GM23338 (cell line): Measurements from ENCODE around the gene TGFBR1.

Experiments
- CREB1 ChIP-seq: fragments of 250-450 bp; sonication (Bioruptor Pico); IDR thresholded peaks from 2 replicates; pipeline ENCODE4 v1.5.0; 2020; ENCODE audit warnings: low read depth, mild to moderate bottlenecking, moderate library complexity
- EZH2 ChIP-seq: fragments of 200-600 bp; sonication (generic); IDR thresholded peaks from one replicate; pipeline ENCODE4 v1.8.0; 2017; ENCODE audit warnings: antibody characterized with exemption, mild to moderate bottlenecking, low read depth; ENCODE audit not compliant: unreplicated experiment
- EZH2phosphoT487 ChIP-seq: fragments of 200-600 bp; sonication (generic); IDR thresholded peaks from one replicate; pipeline ENCODE4 v1.8.1; 2018; ENCODE audit warnings: antibody characterized with exemption; ENCODE audit not compliant: unreplicated experiment
- POLR2AphosphoS5 ChIP-seq: IDR thresholded peaks from 2 replicates; pipeline ENCODE4 v1.6.1; 2016; ENCODE audit warnings: antibody characterized with exemption, low read depth
- REST ChIP-seq: IDR thresholded peaks from one replicate; pipeline ENCODE4 v1.6.1; 2018; ENCODE audit warnings: antibody characterized with exemption; ENCODE audit not compliant: unreplicated experiment
- TF ChIP-seq, protein P1 (sequence below), 2 experiments: fragments of 200-600 bp in 1 of 2; sonication (generic) in 1 of 2; conservative IDR thresholded peaks; 2 replicates each; pipeline versions ENCODE4 v1.5.1 to v1.6.1; 2016 to 2017; ENCODE audit warnings: antibody characterized with exemption in 2 of 2, low read depth in 2 of 2, mild to moderate bottlenecking in 2 of 2, moderate library complexity in 1 of 2

DNA sequence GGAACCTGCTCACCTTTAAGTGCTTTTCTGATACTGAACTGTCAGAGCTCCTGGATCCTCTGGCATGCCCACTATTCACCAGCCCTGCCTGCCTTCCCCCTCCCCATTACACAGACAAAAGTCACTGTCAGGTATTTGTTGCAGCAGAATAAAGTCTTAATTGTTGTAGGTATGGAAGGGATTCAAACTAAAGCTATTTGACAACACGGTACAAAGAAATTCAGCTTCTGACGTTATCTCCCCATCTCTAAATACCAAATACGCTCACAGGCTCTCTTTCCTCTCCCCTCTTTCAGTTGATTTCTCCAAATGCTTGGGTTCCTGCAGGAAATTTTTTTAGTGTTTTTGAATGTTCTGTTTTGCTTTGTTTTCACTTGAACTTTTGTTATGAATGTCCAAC is 9.3 kb upstream of the TGFBR1 start:
- TF ChIP-seq, protein P1, sequence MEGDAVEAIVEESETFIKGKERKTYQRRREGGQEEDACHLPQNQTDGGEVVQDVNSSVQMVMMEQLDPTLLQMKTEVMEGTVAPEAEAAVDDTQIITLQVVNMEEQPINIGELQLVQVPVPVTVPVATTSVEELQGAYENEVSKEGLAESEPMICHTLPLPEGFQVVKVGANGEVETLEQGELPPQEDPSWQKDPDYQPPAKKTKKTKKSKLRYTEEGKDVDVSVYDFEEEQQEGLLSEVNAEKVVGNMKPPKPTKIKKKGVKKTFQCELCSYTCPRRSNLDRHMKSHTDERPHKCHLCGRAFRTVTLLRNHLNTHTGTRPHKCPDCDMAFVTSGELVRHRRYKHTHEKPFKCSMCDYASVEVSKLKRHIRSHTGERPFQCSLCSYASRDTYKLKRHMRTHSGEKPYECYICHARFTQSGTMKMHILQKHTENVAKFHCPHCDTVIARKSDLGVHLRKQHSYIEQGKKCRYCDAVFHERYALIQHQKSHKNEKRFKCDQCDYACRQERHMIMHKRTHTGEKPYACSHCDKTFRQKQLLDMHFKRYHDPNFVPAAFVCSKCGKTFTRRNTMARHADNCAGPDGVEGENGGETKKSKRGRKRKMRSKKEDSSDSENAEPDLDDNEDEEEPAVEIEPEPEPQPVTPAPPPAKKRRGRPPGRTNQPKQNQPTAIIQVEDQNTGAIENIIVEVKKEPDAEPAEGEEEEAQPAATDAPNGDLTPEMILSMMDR (conservative IDR thresholded peaks at IDR 0.05; ENCODE audit: low read depth in 2 of 2), result no peak
- no peak for TF ChIP-seq REST
- TF ChIP-seq EZH2, result no peak
- no peak for TF ChIP-seq EZH2phosphoT487
- no peak for TF ChIP-seq CREB1 (CRISPR knock-in tag)
- no peak for TF ChIP-seq POLR2AphosphoS5
